NCI-H82 (cell line): ENCODE measurements around the gene CDH13.

ENCODE experiments used
- DNase-seq: peaks from one replicate; lab custom pipeline; 2025; lab: John Stamatoyannopoulos, UW

The CDH13 gene

GRCh38 chr16:82788225-82788624 lies 161.5 kb downstream of the CDH13 start:
- DNase-seq = no peak

DNA sequence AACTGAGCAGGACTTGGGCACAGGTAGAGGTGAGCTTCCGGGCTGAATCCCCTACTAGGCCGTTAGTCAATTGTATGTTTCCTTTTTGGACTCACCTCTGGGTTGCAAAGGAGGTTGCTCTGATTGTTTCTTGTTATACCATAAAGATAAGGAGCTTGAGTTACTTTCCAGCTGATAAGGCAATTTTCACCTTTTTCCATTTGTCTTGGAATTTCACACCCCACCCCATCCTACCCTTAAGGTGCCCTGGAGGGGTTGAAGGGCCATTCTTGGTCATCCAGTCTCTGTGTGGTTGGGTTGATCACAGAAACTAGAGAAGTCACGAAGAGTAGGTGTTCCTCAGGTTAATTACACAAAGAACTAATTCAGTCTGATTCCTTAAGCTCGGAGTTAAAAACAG lies 162.2 kb downstream of the CDH13 start:
- no peak for DNase-seq

DNA sequence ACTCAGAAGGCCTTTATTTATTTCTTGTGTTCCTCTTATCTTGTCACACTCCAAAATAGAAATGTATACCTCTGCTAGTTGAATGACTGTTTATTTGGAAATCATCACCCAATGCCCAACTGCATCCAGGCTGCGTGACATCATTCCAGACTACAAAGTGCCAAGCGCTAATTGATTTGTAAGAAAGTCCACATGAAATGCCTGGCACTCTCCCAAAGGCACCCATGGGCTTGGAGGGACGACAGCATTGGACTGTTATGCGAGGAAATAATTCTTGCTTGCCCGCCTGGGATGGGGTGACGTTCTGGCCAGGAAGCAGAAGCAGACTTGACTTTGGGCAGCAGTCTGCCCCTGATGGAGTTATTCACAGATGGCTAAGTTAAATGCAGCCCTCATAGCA lies 165.9 kb downstream of the CDH13 start:
- no peak for DNase-seq

DNA sequence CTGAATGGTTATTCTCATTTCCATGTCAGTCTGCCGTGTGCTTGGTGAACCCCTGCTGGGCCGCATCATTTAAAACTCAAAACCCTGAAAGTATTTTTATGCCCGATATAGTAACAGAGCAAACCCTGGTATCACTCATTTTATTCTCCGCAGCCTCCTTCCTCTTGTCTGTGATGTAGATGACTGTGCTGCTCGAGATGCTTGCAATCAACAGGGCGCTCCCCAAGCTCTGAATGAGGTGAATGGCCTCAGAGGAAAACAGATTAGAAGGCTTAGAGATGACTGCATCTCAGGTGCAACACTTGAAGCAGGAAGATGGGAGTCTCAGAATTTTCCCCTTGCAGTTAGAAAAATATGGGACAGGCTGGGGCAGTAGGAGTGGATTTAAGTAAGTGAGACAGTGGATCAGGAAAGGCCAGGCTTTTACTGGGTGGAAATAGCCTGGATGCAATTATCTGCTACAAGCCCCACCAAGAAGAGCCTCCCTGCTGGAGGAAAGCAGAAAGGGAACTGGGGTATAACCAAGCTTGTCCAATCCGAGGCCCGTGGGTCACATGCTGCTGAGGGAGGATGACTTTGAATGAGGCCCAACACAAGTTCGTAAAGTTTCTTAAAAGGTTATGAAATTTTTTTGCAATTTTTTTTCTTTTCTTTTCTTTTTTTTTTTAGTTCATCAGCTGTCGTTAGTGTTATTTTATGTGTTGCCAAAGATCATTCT lies 166.9 kb downstream of the CDH13 start:
- no peak for DNase-seq

- no peak for DNase-seq
Measured at GRCh38 chr16:82796047-82796446, 169.3 kb downstream of the CDH13 start.

GRCh38 chr16:82801361-82801760 lies 174.6 kb downstream of the CDH13 start:
- DNase-seq = no peak

DNA sequence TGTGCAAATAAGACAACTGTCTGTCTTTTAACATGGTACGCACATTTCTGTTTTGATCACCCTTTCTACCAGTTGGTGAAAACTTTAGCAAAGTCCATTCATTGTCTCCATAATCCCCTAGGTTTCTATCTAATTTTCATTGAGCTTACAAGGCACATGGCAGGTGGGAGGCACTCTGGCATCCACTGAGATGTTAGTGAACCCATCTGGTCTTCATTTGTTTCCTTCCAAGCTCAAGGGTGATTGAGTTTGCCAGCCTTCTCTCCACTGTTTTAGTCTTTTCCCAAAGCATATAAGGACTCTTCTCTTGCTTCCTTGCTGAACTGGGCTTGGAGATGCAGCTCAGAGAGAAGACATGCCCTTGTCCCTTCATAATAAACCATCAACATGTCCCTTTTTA lies 179.1 kb downstream of the CDH13 start:
- DNase-seq = no peak

DNA sequence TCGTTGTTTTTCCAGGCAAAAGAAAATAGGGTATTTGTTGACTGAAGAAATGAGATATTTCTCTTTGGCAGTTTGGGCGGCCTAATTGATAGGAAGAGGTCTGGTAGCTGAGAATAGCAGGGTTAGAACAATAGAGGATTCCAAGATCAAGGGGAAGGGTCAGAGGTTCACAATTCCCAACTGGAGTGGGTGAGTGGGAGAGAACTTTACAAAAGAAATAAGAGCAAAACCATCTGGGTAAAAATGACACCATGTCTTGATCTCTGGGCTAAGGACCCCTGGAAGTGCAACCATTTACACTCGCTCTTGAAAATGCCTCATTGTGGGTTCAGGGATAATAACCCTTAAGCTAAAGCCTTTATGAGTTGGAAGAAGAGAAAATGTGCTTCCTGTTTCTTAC lies 180.5 kb downstream of the CDH13 start:
- no peak for DNase-seq

GRCh38 chr16:82808036-82808435 lies 181.3 kb downstream of the CDH13 start:
- DNase-seq = no peak

DNA sequence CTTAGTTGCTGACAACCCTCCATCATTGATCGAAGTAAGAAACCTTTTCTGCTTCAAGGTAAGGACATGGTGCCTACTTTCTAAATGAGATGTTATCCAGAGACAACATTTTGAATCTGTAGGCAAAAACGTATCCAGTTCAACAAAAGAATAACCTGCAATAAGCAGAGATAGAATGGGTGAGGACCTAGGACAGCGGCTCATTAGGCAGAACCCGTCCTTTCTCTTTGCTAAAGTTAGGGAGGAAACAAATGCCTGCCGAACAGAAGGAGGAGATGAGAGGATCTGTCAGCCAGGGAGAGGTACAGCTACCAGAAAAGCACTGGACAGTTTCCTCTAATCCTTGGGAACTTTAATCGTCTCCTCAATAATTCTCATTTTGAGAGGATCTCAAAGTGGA lies 183.3 kb downstream of the CDH13 start:
- DNase-seq = no peak

GRCh38 chr16:82814059-82814458 lies 187.3 kb downstream of the CDH13 start:
- DNase-seq = no peak

DNA sequence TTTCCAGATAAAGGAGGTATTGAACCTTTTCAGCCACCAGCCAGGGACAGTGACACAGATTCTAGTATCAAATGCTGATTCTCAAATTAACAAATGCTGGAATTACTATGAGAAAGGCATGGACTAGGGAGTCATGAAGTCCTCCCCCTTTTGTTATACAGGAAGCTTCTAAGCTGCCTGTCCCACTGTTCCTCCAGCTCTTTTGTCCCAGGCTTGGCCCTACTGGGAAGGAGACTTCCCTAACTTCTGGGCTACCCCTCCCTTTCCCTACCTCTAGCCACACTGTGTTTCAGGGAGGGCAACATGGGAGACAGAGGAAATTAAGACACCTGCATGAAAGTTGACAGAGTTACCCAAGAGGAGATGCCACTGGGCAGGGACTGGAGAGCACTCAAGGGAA lies 192.5 kb downstream of the CDH13 start:
- no peak for DNase-seq

GRCh38 chr16:82820855-82821254 lies 194.1 kb downstream of the CDH13 start:
- peak; percentile 17 for DNase-seq

GRCh38 chr16:82824408-82824807 lies 197.6 kb downstream of the CDH13 start:
- peak; percentile 9 for DNase-seq

DNA sequence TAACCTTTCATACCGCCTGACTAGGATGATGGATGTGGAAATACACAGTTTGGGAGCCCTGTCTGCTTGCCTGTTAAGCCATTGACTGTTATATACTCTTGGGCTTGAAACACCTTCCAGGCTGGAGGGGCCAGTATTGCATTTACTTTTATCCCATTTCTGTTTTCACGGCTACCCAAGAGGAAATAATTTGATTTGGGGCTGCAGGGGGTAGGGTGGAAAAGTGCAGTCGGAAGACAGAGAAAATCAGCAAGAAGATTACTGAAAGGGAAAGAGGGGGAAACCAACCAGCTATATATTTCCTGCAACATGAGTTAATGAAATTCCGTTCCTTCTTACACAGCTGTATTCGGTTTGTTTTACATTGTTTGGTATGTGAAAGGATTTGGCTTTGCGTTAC lies 202.5 kb downstream of the CDH13 start:
- DNase-seq = no peak

- DNase-seq = no peak
Measured at GRCh38 chr16:82830944-82831343, 204.2 kb downstream of the CDH13 start.

- peak; percentile 10 for DNase-seq
Measured at GRCh38 chr16:82832821-82833220, 206.1 kb downstream of the CDH13 start.

GRCh38 chr16:82833378-82833993 lies 206.7 kb downstream of the CDH13 start:
- DNase-seq = peak; percentile 87

- DNase-seq = no peak
Measured at GRCh38 chr16:82834151-82834815, 207.5 kb downstream of the CDH13 start.

DNA sequence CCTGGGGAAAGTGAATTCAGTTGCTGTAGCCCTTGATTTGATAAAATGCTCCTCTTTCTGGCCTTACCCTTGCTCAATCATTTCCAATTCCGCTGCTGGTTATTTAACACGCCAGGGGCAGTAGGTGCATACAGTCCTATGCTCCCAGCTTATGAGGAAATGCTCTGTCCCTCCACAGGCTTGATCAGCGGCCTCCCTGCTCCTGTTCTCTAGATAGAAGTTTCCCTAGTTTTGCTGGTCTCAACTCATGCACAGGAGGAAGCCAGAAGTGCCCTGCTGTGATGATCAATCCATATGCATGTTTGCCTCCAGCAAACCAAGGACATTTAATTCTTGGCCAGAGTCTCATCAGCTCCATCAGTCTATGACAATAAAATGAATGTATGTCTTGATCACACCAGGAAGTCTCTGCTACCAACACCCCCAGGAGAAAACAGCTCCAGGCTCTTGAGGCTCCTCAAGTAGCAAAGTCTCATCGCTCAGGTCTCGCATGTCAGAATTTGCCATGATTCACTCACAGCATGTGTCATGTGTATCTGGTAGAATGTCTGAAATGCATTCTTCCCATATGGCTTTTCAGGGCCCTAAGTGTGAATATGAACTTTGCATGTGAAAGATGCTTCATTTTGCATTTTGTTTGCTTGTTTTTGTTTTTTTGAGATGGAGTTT lies 208.9 kb downstream of the CDH13 start:
- DNase-seq = no peak

- no peak for DNase-seq
Measured at GRCh38 chr16:82841108-82841507, 214.3 kb downstream of the CDH13 start.

DNA sequence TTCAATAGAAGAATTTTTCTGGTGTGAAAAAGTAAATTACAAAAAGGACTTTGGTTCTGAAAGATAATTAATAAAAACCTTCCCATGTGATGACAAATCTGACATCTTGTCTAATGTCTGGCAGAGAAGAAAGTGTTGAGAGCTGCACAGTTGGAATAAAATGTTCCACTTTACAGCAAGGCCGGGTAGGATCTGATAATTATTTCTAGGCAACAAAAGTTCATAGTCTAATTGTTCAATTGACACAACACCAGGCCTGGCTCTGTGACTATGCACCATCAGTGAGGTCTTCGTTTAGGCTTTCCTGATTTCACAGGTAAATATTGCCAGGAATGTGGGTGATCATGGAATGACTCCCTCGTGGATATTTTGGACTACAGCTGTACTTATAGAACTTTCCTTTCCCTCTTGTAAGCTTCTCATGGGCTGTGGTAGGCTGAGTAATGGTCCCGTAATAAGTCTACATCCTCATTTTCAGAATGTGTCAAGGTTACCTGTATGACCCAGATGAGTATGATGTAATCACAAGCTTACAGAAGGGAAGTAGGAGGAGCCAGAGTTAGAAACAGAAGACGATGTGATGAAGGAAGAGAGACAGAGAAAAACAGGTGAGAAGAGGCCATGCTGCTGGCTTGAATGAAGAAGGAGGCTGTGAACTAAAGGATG lies 217.0 kb downstream of the CDH13 start:
- no peak for DNase-seq
